K562 (cell line): Measurements from ENCODE around the gene PPP6R3. TPM values are rescaled to one million over a fixed set of nuclear protein-coding genes. Genes with fewer than 3 reads are reported as not detected.

ENCODE experiments used
- ATAC-seq: fragments of 200-7000 bp; cut with Tn5 transposase; 3 replicates; pipeline ENCODE4 v1.9.1; 2020; ENCODE audit warnings: moderate library complexity
- BruUV-seq: library from RNA; stranded (reverse); fragments of 400-500 nt; replicated peaks from 2 replicates; lab custom pipeline; 2021; lab: Mats Ljungman, UMichigan
- CTCF ChIA-PET: fragments of 300-600 bp; formaldehyde crosslinking; extraction: SDS; loops from one replicate; lab custom pipeline; 2021; ENCODE audit warnings: low intra/inter-chr PET ratio; lab: Yijun Ruan, JAX
- POLR2A ChIA-PET: fragments of 300-600, 350-650 bp; sonication (Branson Sonifier 250); formaldehyde crosslinking; extraction: SDS; loops from one replicate; lab custom pipeline; 2021; ENCODE audit warnings: antibody characterized with exemption, inconsistent platforms; lab: Yijun Ruan, JAX
- DNase-seq, 4 experiments: peaks; one replicate each; pipeline versions ENCODE4 v3.0.0 to v3.0.0-alpha.2; 2011 to 2018; ENCODE audit warnings: low spot score in 3 of 4, mixed read lengths in 3 of 4; ENCODE audit errors: extremely low read depth in 1 of 4
- FAIRE-seq: peaks from 2 replicates; lab custom pipeline; 2011; peaks lifted over from hg19 to GRCh38; lab: Jason Lieb, UNC
- H2AFZ ChIP-seq: 2 replicates; pipeline ENCODE4 v1.6.0; 2011; ENCODE audit warnings: low read depth, low read length, control low read depth, inconsistent platforms
- H3K27ac ChIP-seq: fragments of 200-600 bp; 3 replicates; pipeline ENCODE4 v1.8.0; 2011; ENCODE audit warnings: low read depth, mild to moderate bottlenecking, control low read depth, inconsistent platforms, low read length, moderate library complexity, mixed read lengths; ENCODE audit errors: extremely low read depth
- H3K27me3 ChIP-seq, 2 experiments: fragments of 300-600 bp in 1 of 2; 2 replicates in 1 of 2; 3 replicates in 1 of 2; pipeline versions ENCODE4 v1.6.0 to v1.8.0; 2011; ENCODE audit warnings: inconsistent platforms in 2 of 2, low read length in 2 of 2, mild to moderate bottlenecking in 1 of 2, mixed read lengths in 1 of 2, moderate library complexity in 1 of 2; ENCODE audit not compliant: control insufficient read depth in 2 of 2, insufficient read depth in 2 of 2
- H3K36me3 ChIP-seq: fragments of 300-600 bp; 3 replicates; pipeline ENCODE4 v1.8.0; 2011; ENCODE audit warnings: mild to moderate bottlenecking, low read length, inconsistent platforms; ENCODE audit not compliant: control insufficient read depth, insufficient read depth
- H3K4me1 ChIP-seq, 2 experiments: fragments of 200-600 bp in 1 of 2; replicated peaks in 1 of 2; 2 replicates in 1 of 2; 3 replicates in 1 of 2; pipeline versions ENCODE4 v1.5.1 to v1.8.0; 2011; ENCODE audit warnings: inconsistent platforms in 2 of 2, low read length in 2 of 2, mild to moderate bottlenecking in 1 of 2, mixed read lengths in 1 of 2, moderate library complexity in 1 of 2; ENCODE audit not compliant: control insufficient read depth in 2 of 2, insufficient read depth in 2 of 2
- H3K4me2 ChIP-seq: 2 replicates; pipeline ENCODE4 v1.6.1; 2011; ENCODE audit warnings: low read length, control low read depth, inconsistent platforms, mixed read lengths; ENCODE audit not compliant: insufficient read depth
- H3K4me3 ChIP-seq: fragments of 200-600 bp; sonication (generic), shearing (Covaris generic); 2 replicates; pipeline ENCODE4 v1.5.1; 2016; ENCODE audit warnings: control low read depth, inconsistent platforms
- H3K79me2 ChIP-seq: fragments of 200-600 bp; 3 replicates; pipeline ENCODE4 v1.8.0; 2011; ENCODE audit warnings: low read length, inconsistent platforms; ENCODE audit not compliant: control insufficient read depth, insufficient read depth
- H3K9ac ChIP-seq, 2 experiments: 2 replicates each; pipeline versions ENCODE4 v1.6.0 to v1.6.1; 2011; ENCODE audit warnings: low read depth in 2 of 2, low read length in 2 of 2, control low read depth in 1 of 2, inconsistent platforms in 1 of 2, mild to moderate bottlenecking in 1 of 2, mixed read lengths in 1 of 2; ENCODE audit not compliant: insufficient read depth in 1 of 2
- H3K9me1 ChIP-seq: one replicate; pipeline ENCODE4 v1.6.0; 2011; ENCODE audit warnings: inconsistent platforms, mild to moderate bottlenecking, low read length, moderate library complexity; ENCODE audit not compliant: control insufficient read depth, insufficient read depth
- H3K9me3 ChIP-seq: replicated peaks from 2 replicates; pipeline ENCODE4 v1.5.1; 2011; ENCODE audit warnings: low read depth, low read length, inconsistent platforms; ENCODE audit not compliant: control insufficient read depth, insufficient read depth
- H4K20me1 ChIP-seq: replicated peaks from 2 replicates; pipeline ENCODE4 v1.6.1; 2011; ENCODE audit warnings: low read length, inconsistent platforms, mixed read lengths; ENCODE audit not compliant: control insufficient read depth, insufficient read depth
- ARID1B ChIP-seq: fragments of 450-650 bp; IDR thresholded peaks from 2 replicates; pipeline ENCODE4 v1.6.1; 2016; ENCODE audit warnings: antibody characterized with exemption, mild to moderate bottlenecking, inconsistent platforms
- CCAR2 ChIP-seq: fragments of 200-400 bp; formaldehyde crosslinking; IDR thresholded peaks from 2 replicates; pipeline ENCODE4 v1.6.1; 2017; ENCODE audit warnings: mild to moderate bottlenecking, low read depth, low read length
- FOSL1 ChIP-seq: fragments of 200-800 bp; sonication (Bioruptor generic); conservative IDR thresholded peaks from 2 replicates; pipeline ENCODE4 v1.6.1; 2016; ENCODE audit warnings: missing genetic modification characterization, missing compliant biosample characterization
- FOXJ2 ChIP-seq: fragments of 200-800 bp; sonication (Bioruptor generic); IDR thresholded peaks from 2 replicates; pipeline ENCODE4 v1.6.1; 2016; ENCODE audit warnings: missing genetic modification characterization, missing compliant biosample characterization
- HNRNPK ChIP-seq: fragments of 200-400 bp; formaldehyde crosslinking; IDR thresholded peaks from one replicate; pipeline ENCODE4 v1.6.1; 2018; ENCODE audit warnings: mild to moderate bottlenecking, low read depth, low read length; ENCODE audit not compliant: poor library complexity, severe bottlenecking
- KLF1 ChIP-seq: fragments of 450-650 bp; IDR thresholded peaks from 2 replicates; pipeline ENCODE4 v1.6.1; 2016; ENCODE audit warnings: missing genetic modification characterization, missing compliant biosample characterization
- LARP7 ChIP-seq: fragments of 450-650 bp; IDR thresholded peaks from 2 replicates; pipeline ENCODE4 v1.6.1; 2016
- MCM2 ChIP-seq: fragments of 450-650 bp; IDR thresholded peaks from 2 replicates; pipeline ENCODE4 v1.6.1; 2017; ENCODE audit warnings: low read depth, mild to moderate bottlenecking
- MYBL2 ChIP-seq, 2 experiments: fragments of 450-650 bp in 1 of 2; sonication (generic) in 1 of 2; formaldehyde crosslinking in 1 of 2; IDR thresholded peaks; 2 replicates each; pipeline versions ENCODE4 v1.6.1 to v1.8.1; 2017 to 2022; ENCODE audit warnings: borderline replicate concordance in 1 of 2, inconsistent platforms in 1 of 2, low read depth in 1 of 2, mild to moderate bottlenecking in 1 of 2, missing genetic modification reagents in 1 of 2, moderate library complexity in 1 of 2
- NR3C1 ChIP-seq: sonication (generic); formaldehyde crosslinking; IDR thresholded peaks from 2 replicates; pipeline ENCODE4 v1.8.1; 2022; ENCODE audit warnings: missing genetic modification reagents
- SMARCA5 ChIP-seq: fragments of 450-650 bp; IDR thresholded peaks from 2 replicates; pipeline ENCODE4 v1.6.1; 2016
- TCF7L2 ChIP-seq: fragments of 150-350 bp; IDR thresholded peaks from 2 replicates; pipeline ENCODE4 v1.6.1; 2016; ENCODE audit warnings: low read depth, mild to moderate bottlenecking, low read length, moderate library complexity
- THRAP3 ChIP-seq: fragments of 450-650 bp; IDR thresholded peaks from 2 replicates; pipeline ENCODE4 v1.6.1; 2016; ENCODE audit warnings: mild to moderate bottlenecking, inconsistent platforms, borderline replicate concordance
- ZNF165 ChIP-seq: fragments of 250-450 bp; sonication (Bioruptor Pico); IDR thresholded peaks from 2 replicates; pipeline ENCODE4 v1.4.0; 2020; ENCODE audit warnings: borderline replicate concordance
- ZNF280A ChIP-seq: fragments of 450-650 bp; IDR thresholded peaks from 2 replicates; pipeline ENCODE4 v1.6.1; 2018; ENCODE audit warnings: mild to moderate bottlenecking, low read depth; ENCODE audit not compliant: partially characterized antibody
- ZNF41 ChIP-seq: fragments of 250-450 bp; sonication (Bioruptor Pico); conservative IDR thresholded peaks from 2 replicates; pipeline ENCODE4 v1.4.0; 2020; ENCODE audit warnings: mild to moderate bottlenecking
- ZNF507 ChIP-seq: conservative IDR thresholded peaks from 2 replicates; pipeline ENCODE4 v1.6.1; 2017; ENCODE audit warnings: missing genetic modification characterization, missing compliant biosample characterization
- WGBS: fragments of 100-300 bp; shearing (Covaris generic); methylation state at CpG from one replicate; pipeline ENCODE4 v1.1.6; 2016; ENCODE audit warnings: low coverage, mixed read lengths; ENCODE audit not compliant: insufficient coverage; ENCODE audit errors: missing lambda C conversion rate; 5-methylcytosine and 5-hydroxymethylcytosine counted together
- in situ Hi-C: fragments of 300-500 bp; cut with MboI; formaldehyde crosslinking; loops from 4 replicates; pipeline ENCODE4 v1.15.0; 2018; ENCODE audit warnings: inconsistent platforms, mixed read lengths
- intact Hi-C: fragments of 100-400 bp; cut with micrococcal nuclease; formaldehyde crosslinking; loops from 2 replicates; pipeline ENCODE4 v1.14.2; 2022
- polyA plus RNA-seq, 8 experiments: library from polyadenylated mRNA; depleted of rRNA in 4 of 8; stranded (reverse) in 5 of 8; unstranded in 3 of 8; fragments of >200 nt; fragmentation: Nextera tagmentation in 2 of 8; fragmentation: Illumina TruSeq in 1 of 8; extraction: Ambion mirVana in 2 of 8; extraction: Trizol in 1 of 8; gene quantifications; 2 replicates each; pipeline versions ENCODE4 v1.2.1 to v1.2.3, GENCODE V29; 2011 to 2014; ENCODE audit warnings: inconsistent platforms in 1 of 8, missing spikeins in 1 of 8
- total RNA-seq, 7 experiments: library from RNA; depleted of rRNA in 6 of 7; stranded (reverse); fragments of >200 nt in 6 of 7; fragmentation: Illumina TruSeq in 2 of 7; extraction: Trizol in 2 of 7; gene quantifications; 2 replicates each; pipeline versions ENCODE4 v1.2.1 to v1.2.3, GENCODE V29; 2011 to 2021; ENCODE audit warnings: low replicate concordance in 1 of 7
- TF ChIP-seq, protein P1 (sequence below): sonication (generic); formaldehyde crosslinking; IDR thresholded peaks from 2 replicates; pipeline ENCODE4 v1.5.0; 2020; ENCODE audit warnings: missing genetic modification reagents
- TF ChIP-seq, protein P2 (sequence below), 3 experiments: IDR thresholded peaks in 2 of 3; conservative IDR thresholded peaks in 1 of 3; 2 replicates each; pipeline ENCODE4 v1.5.1; 2011 to 2012; ENCODE audit warnings: low read length in 3 of 3, mild to moderate bottlenecking in 3 of 3, control low read depth in 2 of 3, improper control_type of control experiment in 1 of 3, inconsistent platforms in 1 of 3, low read depth in 1 of 3, mixed read lengths in 1 of 3, moderate library complexity in 1 of 3; ENCODE audit not compliant: insufficient read depth in 2 of 3

Gene PPP6R3
- total and polyA plus RNA-seq, 9 of the 15 experiments (the other 6 are each of a cell fraction or from before 2014, with no cell fraction given): 20.3 to 117 (median 80.6) TPM

- POLR2A ChIA-PET: no interaction called here
- no peak overlapping the region for H3K9ac ChIP-seq
- no peak for DNase-seq
- peaks cover 52 to 65% of the 10 kb centered on the region in 2 experiments; a peak in 4 of 5 replicates for H3K27me3 ChIP-seq
- intact Hi-C loops: no loop called here
- H3K9me3 ChIP-seq: no peaks in the 10 kb centered on the region; the same call in 1 of the 2 replicates
- no peak overlapping the region for H2AFZ ChIP-seq
- BruUV-seq: no TSS peak
- H3K4me3 ChIP-seq: no peak overlapping the region
- peaks cover 0 to 12% of the 10 kb centered on the region in 2 experiments; a peak in 2 of 5 replicates for H3K4me1 ChIP-seq
- H3K79me2 ChIP-seq: no peaks in the 10 kb centered on the region
- H3K36me3 ChIP-seq: no peaks in the 10 kb centered on the region
- no peak for ATAC-seq
- H3K4me2 ChIP-seq: no peak overlapping the region
- in situ Hi-C loops: no loop called here
- no peak overlapping the region for H3K27ac ChIP-seq
- CTCF ChIA-PET: no interaction called here
- FAIRE-seq: no peak
- H4K20me1 ChIP-seq: 0 out of 2 replicates have a peak, but pooled peaks cover 14% of the 10 kb centered on the region
- no peaks in the 10 kb centered on the region for H3K9me1 ChIP-seq
- 24% methylated on average over 12 of the region's 14 CpGs for WGBS
- TF ChIP-seq, protein P1, sequence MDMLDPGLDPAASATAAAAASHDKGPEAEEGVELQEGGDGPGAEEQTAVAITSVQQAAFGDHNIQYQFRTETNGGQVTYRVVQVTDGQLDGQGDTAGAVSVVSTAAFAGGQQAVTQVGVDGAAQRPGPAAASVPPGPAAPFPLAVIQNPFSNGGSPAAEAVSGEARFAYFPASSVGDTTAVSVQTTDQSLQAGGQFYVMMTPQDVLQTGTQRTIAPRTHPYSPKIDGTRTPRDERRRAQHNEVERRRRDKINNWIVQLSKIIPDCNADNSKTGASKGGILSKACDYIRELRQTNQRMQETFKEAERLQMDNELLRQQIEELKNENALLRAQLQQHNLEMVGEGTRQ: no peak
- TF ChIP-seq ARID1B (no peak), LARP7 (no peak), FOXJ2 (tag) (no peak), HNRNPK (no peak), FOSL1 (tag) (no peak), ZNF280A (no peak), CCAR2 (no peak), MCM2 (no peak), KLF1 (tag) (no peak), ZNF165 (CRISPR knock-in tag) (no peak), MYBL2 (IDR thresholded peaks at IDR 0.05; ENCODE audit: low read depth) (no peak), MYBL2 (CRISPR knock-in tag; IDR thresholded peaks at IDR 0.05; ENCODE audit: borderline replicate concordance) (no peak), TCF7L2 (no peak), NR3C1 (CRISPR knock-in tag) (no peak), THRAP3 (no peak), SMARCA5 (no peak), ZNF41 (CRISPR knock-in tag) (no peak), ZNF507 (no peak)
- TF ChIP-seq, protein P2, sequence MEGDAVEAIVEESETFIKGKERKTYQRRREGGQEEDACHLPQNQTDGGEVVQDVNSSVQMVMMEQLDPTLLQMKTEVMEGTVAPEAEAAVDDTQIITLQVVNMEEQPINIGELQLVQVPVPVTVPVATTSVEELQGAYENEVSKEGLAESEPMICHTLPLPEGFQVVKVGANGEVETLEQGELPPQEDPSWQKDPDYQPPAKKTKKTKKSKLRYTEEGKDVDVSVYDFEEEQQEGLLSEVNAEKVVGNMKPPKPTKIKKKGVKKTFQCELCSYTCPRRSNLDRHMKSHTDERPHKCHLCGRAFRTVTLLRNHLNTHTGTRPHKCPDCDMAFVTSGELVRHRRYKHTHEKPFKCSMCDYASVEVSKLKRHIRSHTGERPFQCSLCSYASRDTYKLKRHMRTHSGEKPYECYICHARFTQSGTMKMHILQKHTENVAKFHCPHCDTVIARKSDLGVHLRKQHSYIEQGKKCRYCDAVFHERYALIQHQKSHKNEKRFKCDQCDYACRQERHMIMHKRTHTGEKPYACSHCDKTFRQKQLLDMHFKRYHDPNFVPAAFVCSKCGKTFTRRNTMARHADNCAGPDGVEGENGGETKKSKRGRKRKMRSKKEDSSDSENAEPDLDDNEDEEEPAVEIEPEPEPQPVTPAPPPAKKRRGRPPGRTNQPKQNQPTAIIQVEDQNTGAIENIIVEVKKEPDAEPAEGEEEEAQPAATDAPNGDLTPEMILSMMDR (IDR thresholded peaks at IDR 0.05 in 2 of 3, conservative IDR thresholded peaks at IDR 0.05 in 1 of 3; ENCODE audit: insufficient read depth in 2 of 3, low read depth in 1 of 3, low read length in 3 of 3): no peak
These were observed 190.2 kb downstream of the PPP6R3 start for GRCh38 chr11:68650801-68651200.
